HepG2 (cell line): Measurements from ENCODE around the gene ID3. TPM values are rescaled to one million over a fixed set of nuclear protein-coding genes. Genes with fewer than 3 reads are reported as not detected.

Experiments used
- BRF2 ChIP-seq: sonication (generic); formaldehyde crosslinking; IDR thresholded peaks from 2 replicates; pipeline ENCODE4 v1.8.1; 2022; ENCODE audit warnings: mild to moderate bottlenecking, missing genetic modification reagents
- CAMTA2 ChIP-seq: sonication (generic); formaldehyde crosslinking; IDR thresholded peaks from 2 replicates; pipeline ENCODE4 v1.4.0; 2020; ENCODE audit warnings: mild to moderate bottlenecking, missing genetic modification reagents, borderline replicate concordance
- CC2D1A ChIP-seq: sonication (generic); formaldehyde crosslinking; IDR thresholded peaks from 2 replicates; pipeline ENCODE4 v1.8.1; 2023; ENCODE audit warnings: mild to moderate bottlenecking, missing genetic modification reagents
- CHCHD3 ChIP-seq: sonication (generic); formaldehyde crosslinking; IDR thresholded peaks from 2 replicates; pipeline ENCODE4 v1.8.0; 2022; ENCODE audit warnings: mild to moderate bottlenecking, missing genetic modification reagents, moderate library complexity
- DRAP1 ChIP-seq: IDR thresholded peaks from 2 replicates; pipeline ENCODE4 v1.6.1; 2016; ENCODE audit warnings: missing genetic modification reagents, missing compliant biosample characterization
- GPN1 ChIP-seq: sonication (generic); formaldehyde crosslinking; IDR thresholded peaks from 2 replicates; pipeline ENCODE4 v1.5.1; 2020; ENCODE audit warnings: missing genetic modification reagents, borderline replicate concordance
- MEIS1 ChIP-seq: sonication (generic); formaldehyde crosslinking; IDR thresholded peaks from 2 replicates; pipeline ENCODE4 v1.9.0; 2021; ENCODE audit warnings: mild to moderate bottlenecking, missing genetic modification reagents, moderate library complexity, borderline replicate concordance
- MTF2 ChIP-seq: sonication (generic); formaldehyde crosslinking; IDR thresholded peaks from 2 replicates; pipeline ENCODE4 v1.5.0; 2020; ENCODE audit warnings: missing genetic modification reagents, borderline replicate concordance
- NFATC3 ChIP-seq: sonication (generic); formaldehyde crosslinking; IDR thresholded peaks from 2 replicates; pipeline ENCODE4 v1.5.1; 2020; ENCODE audit warnings: mild to moderate bottlenecking, missing genetic modification reagents
- NFIB ChIP-seq: sonication (generic); formaldehyde crosslinking; IDR thresholded peaks from 2 replicates; pipeline ENCODE4 v1.9.0; 2021; ENCODE audit warnings: missing genetic modification reagents, mild to moderate bottlenecking, borderline replicate concordance
- NFIC ChIP-seq: IDR thresholded peaks from 2 replicates; pipeline ENCODE4 v1.6.1; 2012; ENCODE audit warnings: mild to moderate bottlenecking, low read length, inconsistent platforms
- PHF5A ChIP-seq: IDR thresholded peaks from one replicate; pipeline ENCODE4 v1.6.1; 2018; ENCODE audit warnings: low read depth, missing genetic modification reagents; ENCODE audit not compliant: unreplicated experiment
- SMARCE1 ChIP-seq: fragments of 450-650 bp; IDR thresholded peaks from 2 replicates; pipeline ENCODE4 v1.6.1; 2017; ENCODE audit warnings: borderline replicate concordance
- SUZ12 ChIP-seq: fragments of 150-350 bp; IDR thresholded peaks from 2 replicates; pipeline ENCODE4 v1.6.1; 2014; ENCODE audit warnings: low read depth, low read length
- ZFAT ChIP-seq: sonication (generic); formaldehyde crosslinking; conservative IDR thresholded peaks from 2 replicates; pipeline ENCODE4 v1.8.1; 2023; ENCODE audit warnings: missing genetic modification reagents, inconsistent platforms
- ZFP41 ChIP-seq: sonication (generic); formaldehyde crosslinking; IDR thresholded peaks from 2 replicates; pipeline ENCODE4 v1.4.0; 2020; ENCODE audit warnings: mild to moderate bottlenecking, missing genetic modification reagents, borderline replicate concordance
- ZNF121 ChIP-seq: sonication (generic); formaldehyde crosslinking; IDR thresholded peaks from 2 replicates; pipeline ENCODE4 v1.5.0; 2020; ENCODE audit warnings: mild to moderate bottlenecking, missing genetic modification reagents
- ZNF326 ChIP-seq: sonication (generic); formaldehyde crosslinking; IDR thresholded peaks from 2 replicates; pipeline ENCODE4 v1.4.0; 2020; ENCODE audit warnings: missing genetic modification reagents, borderline replicate concordance
- ZNF510 ChIP-seq: sonication (generic); formaldehyde crosslinking; IDR thresholded peaks from 2 replicates; pipeline ENCODE4 v1.4.0; 2020; ENCODE audit warnings: low read depth, mild to moderate bottlenecking, missing genetic modification reagents
- ZNF709 ChIP-seq: sonication (generic); formaldehyde crosslinking; IDR thresholded peaks from 2 replicates; pipeline ENCODE4 v1.5.0; 2020; ENCODE audit warnings: mild to moderate bottlenecking, missing genetic modification reagents
- ZNF883 ChIP-seq: sonication (generic); formaldehyde crosslinking; IDR thresholded peaks from 2 replicates; pipeline ENCODE4 v1.5.1; 2020; ENCODE audit warnings: mild to moderate bottlenecking, missing genetic modification reagents; ENCODE audit errors: not compliant biosample characterization
- polyA plus RNA-seq, 8 experiments: library from polyadenylated mRNA; depleted of rRNA in 3 of 8; stranded (reverse) in 7 of 8; unstranded in 1 of 8; fragments of >200 nt; fragmentation: Illumina TruSeq in 4 of 8; extraction: Trizol in 4 of 8; gene quantifications; 2 replicates each; pipeline versions ENCODE4 v1.2.1 to v1.2.3, GENCODE V29; 2011 to 2016; ENCODE audit warnings: low read depth in 4 of 8, missing spikeins in 1 of 8, mixed read lengths in 1 of 8; ENCODE audit not compliant: insufficient read depth in 1 of 8
- total RNA-seq, 5 experiments: library from RNA; depleted of rRNA; stranded (reverse); fragments of >200 nt; fragmentation: Illumina TruSeq; extraction: Trizol; gene quantifications; 2 replicates each; pipeline ENCODE4 v1.2.3, GENCODE V29; 2016; ENCODE audit warnings: low read depth in 1 of 5
- TF ChIP-seq, protein P1 (sequence below): sonication (generic); formaldehyde crosslinking; conservative IDR thresholded peaks from 2 replicates; pipeline ENCODE4 v1.4.0; 2020; ENCODE audit warnings: missing genetic modification reagents
- TF ChIP-seq, protein P2 (sequence below): IDR thresholded peaks from 2 replicates; pipeline ENCODE4 v1.6.1; 2016
- TF ChIP-seq, protein P3 (sequence below): IDR thresholded peaks from 2 replicates; pipeline ENCODE4 v1.4.0; 2020; ENCODE audit warnings: mild to moderate bottlenecking, missing genetic modification reagents

Gene ID3
- total and polyA plus RNA-seq, 2 of the 13 experiments (the other 11 are each of a cell fraction or from before 2014, with no cell fraction given), result 64.8 to 115 TPM

DNA sequence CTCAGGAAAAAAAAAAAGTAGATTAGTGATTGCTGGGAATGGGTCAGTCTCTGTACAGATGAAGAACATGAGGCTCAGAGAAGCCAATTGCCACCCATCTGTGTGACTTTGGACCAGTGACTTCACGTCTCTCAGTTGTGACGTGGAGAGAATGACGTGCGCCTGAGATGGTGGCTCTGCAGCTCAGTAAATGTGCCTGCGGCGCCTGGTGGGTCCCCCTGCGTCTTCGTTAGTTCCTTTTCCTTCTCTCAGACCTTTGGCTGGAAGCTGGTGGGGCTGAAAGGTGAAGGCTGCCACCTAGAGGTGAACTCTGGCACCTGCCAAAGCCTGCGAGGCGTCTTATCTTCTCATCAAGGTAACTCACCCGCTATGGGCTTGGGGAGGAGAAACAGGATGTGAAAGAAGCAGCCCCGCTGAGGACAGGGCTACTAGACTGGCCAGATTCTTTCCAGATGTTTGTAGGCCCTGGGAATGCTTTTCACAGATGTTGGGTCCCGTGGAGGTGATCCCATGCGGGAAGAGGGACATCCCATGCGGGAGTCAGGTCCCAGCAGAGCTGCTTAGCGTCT is 19.5 kb downstream of the ID3 start (continued):
- TF ChIP-seq, protein P1, sequence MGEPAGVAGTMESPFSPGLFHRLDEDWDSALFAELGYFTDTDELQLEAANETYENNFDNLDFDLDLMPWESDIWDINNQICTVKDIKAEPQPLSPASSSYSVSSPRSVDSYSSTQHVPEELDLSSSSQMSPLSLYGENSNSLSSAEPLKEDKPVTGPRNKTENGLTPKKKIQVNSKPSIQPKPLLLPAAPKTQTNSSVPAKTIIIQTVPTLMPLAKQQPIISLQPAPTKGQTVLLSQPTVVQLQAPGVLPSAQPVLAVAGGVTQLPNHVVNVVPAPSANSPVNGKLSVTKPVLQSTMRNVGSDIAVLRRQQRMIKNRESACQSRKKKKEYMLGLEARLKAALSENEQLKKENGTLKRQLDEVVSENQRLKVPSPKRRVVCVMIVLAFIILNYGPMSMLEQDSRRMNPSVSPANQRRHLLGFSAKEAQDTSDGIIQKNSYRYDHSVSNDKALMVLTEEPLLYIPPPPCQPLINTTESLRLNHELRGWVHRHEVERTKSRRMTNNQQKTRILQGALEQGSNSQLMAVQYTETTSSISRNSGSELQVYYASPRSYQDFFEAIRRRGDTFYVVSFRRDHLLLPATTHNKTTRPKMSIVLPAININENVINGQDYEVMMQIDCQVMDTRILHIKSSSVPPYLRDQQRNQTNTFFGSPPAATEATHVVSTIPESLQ (CRISPR knock-in tag), result no peak
- no peak for TF ChIP-seq MTF2
- no peak for TF ChIP-seq ZNF510 (CRISPR knock-in tag)
- no peak for TF ChIP-seq NFIC
- no peak for TF ChIP-seq CAMTA2 (CRISPR knock-in tag)
- TF ChIP-seq CC2D1A (CRISPR knock-in tag), result no peak
- TF ChIP-seq NFIB, result no peak
- no peak for TF ChIP-seq CHCHD3 (CRISPR knock-in tag)
- TF ChIP-seq, protein P2, sequence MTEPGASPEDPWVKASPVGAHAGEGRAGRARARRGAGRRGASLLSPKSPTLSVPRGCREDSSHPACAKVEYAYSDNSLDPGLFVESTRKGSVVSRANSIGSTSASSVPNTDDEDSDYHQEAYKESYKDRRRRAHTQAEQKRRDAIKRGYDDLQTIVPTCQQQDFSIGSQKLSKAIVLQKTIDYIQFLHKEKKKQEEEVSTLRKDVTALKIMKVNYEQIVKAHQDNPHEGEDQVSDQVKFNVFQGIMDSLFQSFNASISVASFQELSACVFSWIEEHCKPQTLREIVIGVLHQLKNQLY (CRISPR knock-in tag), result no peak
- TF ChIP-seq MEIS1, result no peak
- TF ChIP-seq BRF2 (CRISPR knock-in tag), result no peak
- no peak for TF ChIP-seq NFATC3
- no peak for TF ChIP-seq GPN1 (CRISPR knock-in tag)
- TF ChIP-seq, protein P3, sequence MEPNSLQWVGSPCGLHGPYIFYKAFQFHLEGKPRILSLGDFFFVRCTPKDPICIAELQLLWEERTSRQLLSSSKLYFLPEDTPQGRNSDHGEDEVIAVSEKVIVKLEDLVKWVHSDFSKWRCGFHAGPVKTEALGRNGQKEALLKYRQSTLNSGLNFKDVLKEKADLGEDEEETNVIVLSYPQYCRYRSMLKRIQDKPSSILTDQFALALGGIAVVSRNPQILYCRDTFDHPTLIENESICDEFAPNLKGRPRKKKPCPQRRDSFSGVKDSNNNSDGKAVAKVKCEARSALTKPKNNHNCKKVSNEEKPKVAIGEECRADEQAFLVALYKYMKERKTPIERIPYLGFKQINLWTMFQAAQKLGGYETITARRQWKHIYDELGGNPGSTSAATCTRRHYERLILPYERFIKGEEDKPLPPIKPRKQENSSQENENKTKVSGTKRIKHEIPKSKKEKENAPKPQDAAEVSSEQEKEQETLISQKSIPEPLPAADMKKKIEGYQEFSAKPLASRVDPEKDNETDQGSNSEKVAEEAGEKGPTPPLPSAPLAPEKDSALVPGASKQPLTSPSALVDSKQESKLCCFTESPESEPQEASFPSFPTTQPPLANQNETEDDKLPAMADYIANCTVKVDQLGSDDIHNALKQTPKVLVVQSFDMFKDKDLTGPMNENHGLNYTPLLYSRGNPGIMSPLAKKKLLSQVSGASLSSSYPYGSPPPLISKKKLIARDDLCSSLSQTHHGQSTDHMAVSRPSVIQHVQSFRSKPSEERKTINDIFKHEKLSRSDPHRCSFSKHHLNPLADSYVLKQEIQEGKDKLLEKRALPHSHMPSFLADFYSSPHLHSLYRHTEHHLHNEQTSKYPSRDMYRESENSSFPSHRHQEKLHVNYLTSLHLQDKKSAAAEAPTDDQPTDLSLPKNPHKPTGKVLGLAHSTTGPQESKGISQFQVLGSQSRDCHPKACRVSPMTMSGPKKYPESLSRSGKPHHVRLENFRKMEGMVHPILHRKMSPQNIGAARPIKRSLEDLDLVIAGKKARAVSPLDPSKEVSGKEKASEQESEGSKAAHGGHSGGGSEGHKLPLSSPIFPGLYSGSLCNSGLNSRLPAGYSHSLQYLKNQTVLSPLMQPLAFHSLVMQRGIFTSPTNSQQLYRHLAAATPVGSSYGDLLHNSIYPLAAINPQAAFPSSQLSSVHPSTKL, result peak; percentile 43; the same call in 1 of the 2 replicates
- no peak for TF ChIP-seq ZFAT (CRISPR knock-in tag)
- no peak for TF ChIP-seq ZFP41 (CRISPR knock-in tag)
- TF ChIP-seq SUZ12, result no peak
- no peak for TF ChIP-seq ZNF326 (CRISPR knock-in tag)
- TF ChIP-seq ZNF883, result no peak
- TF ChIP-seq DRAP1 (CRISPR knock-in tag), result no peak
- TF ChIP-seq ZNF709 (CRISPR knock-in tag), result no peak
- TF ChIP-seq ZNF121 (CRISPR knock-in tag), result no peak
- TF ChIP-seq SMARCE1, result no peak
- TF ChIP-seq PHF5A (CRISPR knock-in tag), result peak; percentile 50
